ENCODE data around the gene ACTN1.
"Not testable (repeated sequence)": the region's sequence is repeated elsewhere in the genome, so short reads cannot be mapped to it uniquely, and the experiment has no call there.

ACTN1 gene

GRCh38 chr14:68974759-68975347 is 4.2 kb downstream of the ACTN1 start:
- no peak for TF ChIP-seq CTCF (IDR thresholded peaks at IDR 0.05; ENCODE audit: unreplicated experiment in 3 of 3)
- Mint-ChIP-seq H3K9me3 (no peaks in the 10 kb centered on the region), H3K4me1 (peaks cover 60% of the 10 kb centered on the region), H3K4me3 (peak overlapping the region; percentile 16 to 94 (median 24)), H3K36me3 (ENCODE audit: low read depth) (peaks cover 31% of the 10 kb centered on the region), H3K27me3 (ENCODE audit: low read depth) (peaks cover 4% of the 10 kb centered on the region), H3K27ac (peak overlapping the region in 2 of 3 experiments; percentile 73 to 99)

- peaks cover 72% of the 10 kb centered on the region for H3K4me1 Mint-ChIP-seq
- H3K4me3 Mint-ChIP-seq = no peak overlapping the region
- H3K27me3 Mint-ChIP-seq (ENCODE audit: low read depth) = peaks cover 8% of the 10 kb centered on the region
- H3K27ac Mint-ChIP-seq = peak overlapping the region in 1 of 3 experiments; percentile 97
- peaks cover 31% of the 10 kb centered on the region for H3K36me3 Mint-ChIP-seq (ENCODE audit: low read depth)
- no peak for TF ChIP-seq CTCF (IDR thresholded peaks at IDR 0.05; ENCODE audit: unreplicated experiment in 3 of 3)
- no peaks in the 10 kb centered on the region for H3K9me3 Mint-ChIP-seq
These were observed 5.5 kb downstream of the ACTN1 start for GRCh38 chr14:68973639-68974038.

- peaks cover 31% of the 10 kb centered on the region for H3K36me3 Mint-ChIP-seq (ENCODE audit: low read depth)
- peaks cover 76% of the 10 kb centered on the region for H3K4me1 Mint-ChIP-seq
- H3K27ac Mint-ChIP-seq = peak overlapping the region in 1 of 3 experiments; percentile 97
- H3K4me3 Mint-ChIP-seq; H3K27me3 Mint-ChIP-seq (ENCODE audit: low read depth); H3K9me3 Mint-ChIP-seq: not testable (repeated sequence)
These were observed 5.9 kb downstream of the ACTN1 start for GRCh38 chr14:68973219-68973565.

- Mint-ChIP-seq H3K9me3 (no peaks in the 10 kb centered on the region), H3K4me3 (peak overlapping the region in 1 of 3 experiments; percentile 21), H3K27ac (peak overlapping the region in 2 of 3 experiments; percentile 67 to 97), H3K36me3 (ENCODE audit: low read depth) (peaks cover 31% of the 10 kb centered on the region), H3K27me3 (ENCODE audit: low read depth) (peaks cover 8% of the 10 kb centered on the region), H3K4me1 (peaks cover 82% of the 10 kb centered on the region)
- TF ChIP-seq CTCF (IDR thresholded peaks at IDR 0.05; ENCODE audit: unreplicated experiment in 3 of 3) = no peak
These were observed 6.4 kb downstream of the ACTN1 start for GRCh38 chr14:68972507-68973218.

- H3K27me3 Mint-ChIP-seq (ENCODE audit: low read depth) = peaks cover 4% of the 10 kb centered on the region
- H3K4me1 Mint-ChIP-seq = peaks cover 77% of the 10 kb centered on the region
- peaks cover 31% of the 10 kb centered on the region for H3K36me3 Mint-ChIP-seq (ENCODE audit: low read depth)
- peak overlapping the region; percentile 54 to 97 (median 91) for H3K27ac Mint-ChIP-seq
- H3K9me3 Mint-ChIP-seq = no peaks in the 10 kb centered on the region
- TF ChIP-seq CTCF (IDR thresholded peaks at IDR 0.05; ENCODE audit: unreplicated experiment in 3 of 3) = no peak
- peak overlapping the region in 1 of 3 experiments; percentile 38 for H3K4me3 Mint-ChIP-seq
These were observed 7.6 kb downstream of the ACTN1 start for GRCh38 chr14:68971411-68972035.

GRCh38 chr14:68970736-68971135 is 8.4 kb downstream of the ACTN1 start:
- Mint-ChIP-seq H3K27me3 (ENCODE audit: low read depth) (peaks cover 4% of the 10 kb centered on the region), H3K36me3 (ENCODE audit: low read depth) (peaks cover 28% of the 10 kb centered on the region), H3K4me1 (peaks cover 69% of the 10 kb centered on the region), H3K27ac (peak overlapping the region; percentile 78 to 97 (median 91)), H3K4me3 (peak overlapping the region in 1 of 3 experiments; percentile 34), H3K9me3 (no peaks in the 10 kb centered on the region)
- no peak for TF ChIP-seq CTCF (IDR thresholded peaks at IDR 0.05; ENCODE audit: unreplicated experiment in 3 of 3)

Data from nephron (organoid).